NB4 (cell line): ENCODE results near the gene GSKIP.

Source experiments
- DNase-seq: peaks from one replicate; pipeline ENCODE4 v3.0.0; 2010; ENCODE audit warnings: low read depth
- H3K4me3 ChIP-seq: one replicate; pipeline ENCODE4 v1.5.1; 2011; ENCODE audit warnings: mild to moderate bottlenecking, low read depth, low read length, moderate library complexity
- MYC ChIP-seq: IDR thresholded peaks from 2 replicates; pipeline ENCODE4 v1.6.1; 2011; ENCODE audit warnings: low read depth, low read length
- POLR2A ChIP-seq: IDR thresholded peaks from 2 replicates; pipeline ENCODE4 v1.6.1; 2011; ENCODE audit warnings: mild to moderate bottlenecking; ENCODE audit not compliant: insufficient read length; ENCODE audit errors: extremely low read depth
- TF ChIP-seq, protein P1 (sequence below): IDR thresholded peaks from 2 replicates; pipeline ENCODE4 v1.6.1; 2011; ENCODE audit warnings: low read depth, low read length
- TF ChIP-seq, protein P2 (sequence below): IDR thresholded peaks from one replicate; pipeline ENCODE4 v1.5.1; 2012; ENCODE audit warnings: low read depth, low read length

Gene GSKIP

DNA sequence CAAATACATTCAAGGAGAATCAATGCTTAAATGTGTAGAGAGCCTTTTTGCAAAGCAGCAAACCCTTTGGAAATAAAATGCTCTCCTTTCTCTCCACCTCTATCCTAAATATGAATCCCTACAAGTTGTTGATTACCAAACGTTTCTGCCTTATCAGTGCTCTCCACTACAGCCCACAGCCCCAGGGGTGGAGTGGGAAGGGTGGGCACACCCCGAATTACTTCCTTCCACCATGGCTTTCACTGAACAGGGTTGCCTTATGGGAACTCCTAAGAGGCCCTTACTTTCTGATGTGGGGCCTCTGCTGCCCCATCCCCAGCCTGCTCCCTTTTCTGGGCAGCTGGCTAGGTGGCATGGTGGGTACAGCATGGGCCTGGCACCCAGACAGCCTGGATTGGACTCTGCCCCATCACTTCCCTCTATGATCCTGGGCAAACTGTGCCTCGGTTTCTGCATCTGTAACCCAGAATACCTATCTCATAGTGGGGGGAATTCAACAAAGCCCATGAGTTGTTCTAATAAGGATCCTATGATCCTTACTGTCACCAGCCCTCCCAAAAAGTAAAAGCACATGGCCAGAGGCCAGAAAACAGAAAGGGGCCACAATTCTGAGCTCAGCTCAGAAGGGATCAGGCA lies 44.7 kb downstream of the GSKIP start:
- DNase-seq = no peak
- no peak overlapping the region for H3K4me3 ChIP-seq
- TF ChIP-seq, protein P1, sequence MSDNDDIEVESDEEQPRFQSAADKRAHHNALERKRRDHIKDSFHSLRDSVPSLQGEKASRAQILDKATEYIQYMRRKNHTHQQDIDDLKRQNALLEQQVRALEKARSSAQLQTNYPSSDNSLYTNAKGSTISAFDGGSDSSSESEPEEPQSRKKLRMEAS = no peak
- TF ChIP-seq MYC (no peak), POLR2A (no peak)
- TF ChIP-seq, protein P2, sequence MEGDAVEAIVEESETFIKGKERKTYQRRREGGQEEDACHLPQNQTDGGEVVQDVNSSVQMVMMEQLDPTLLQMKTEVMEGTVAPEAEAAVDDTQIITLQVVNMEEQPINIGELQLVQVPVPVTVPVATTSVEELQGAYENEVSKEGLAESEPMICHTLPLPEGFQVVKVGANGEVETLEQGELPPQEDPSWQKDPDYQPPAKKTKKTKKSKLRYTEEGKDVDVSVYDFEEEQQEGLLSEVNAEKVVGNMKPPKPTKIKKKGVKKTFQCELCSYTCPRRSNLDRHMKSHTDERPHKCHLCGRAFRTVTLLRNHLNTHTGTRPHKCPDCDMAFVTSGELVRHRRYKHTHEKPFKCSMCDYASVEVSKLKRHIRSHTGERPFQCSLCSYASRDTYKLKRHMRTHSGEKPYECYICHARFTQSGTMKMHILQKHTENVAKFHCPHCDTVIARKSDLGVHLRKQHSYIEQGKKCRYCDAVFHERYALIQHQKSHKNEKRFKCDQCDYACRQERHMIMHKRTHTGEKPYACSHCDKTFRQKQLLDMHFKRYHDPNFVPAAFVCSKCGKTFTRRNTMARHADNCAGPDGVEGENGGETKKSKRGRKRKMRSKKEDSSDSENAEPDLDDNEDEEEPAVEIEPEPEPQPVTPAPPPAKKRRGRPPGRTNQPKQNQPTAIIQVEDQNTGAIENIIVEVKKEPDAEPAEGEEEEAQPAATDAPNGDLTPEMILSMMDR = no peak

DNA sequence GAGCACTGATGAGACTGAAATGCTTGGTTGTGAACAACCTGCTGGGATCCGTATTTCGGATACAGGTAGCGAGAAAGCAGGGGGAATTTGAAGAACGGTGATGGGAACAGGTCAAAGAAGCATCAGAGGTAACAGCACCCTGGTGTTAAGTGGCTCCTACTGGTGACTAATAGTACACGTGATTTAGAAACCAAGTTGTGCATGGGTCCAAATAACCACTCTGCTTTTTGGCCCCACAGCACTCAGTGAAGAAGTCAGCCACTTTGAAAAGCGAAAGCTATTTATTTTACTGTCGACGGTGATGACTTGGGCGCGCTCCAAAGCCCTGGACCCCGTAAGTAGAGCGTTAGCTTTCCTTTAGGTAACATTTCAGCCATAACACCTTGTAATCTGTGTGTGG lies 45.3 kb downstream of the GSKIP start:
- no peak for TF ChIP-seq MYC
- TF ChIP-seq, protein P1 = no peak
- no peak for TF ChIP-seq POLR2A
- TF ChIP-seq, protein P2 = no peak
- H3K4me3 ChIP-seq = no peak overlapping the region
- no peak for DNase-seq

DNA sequence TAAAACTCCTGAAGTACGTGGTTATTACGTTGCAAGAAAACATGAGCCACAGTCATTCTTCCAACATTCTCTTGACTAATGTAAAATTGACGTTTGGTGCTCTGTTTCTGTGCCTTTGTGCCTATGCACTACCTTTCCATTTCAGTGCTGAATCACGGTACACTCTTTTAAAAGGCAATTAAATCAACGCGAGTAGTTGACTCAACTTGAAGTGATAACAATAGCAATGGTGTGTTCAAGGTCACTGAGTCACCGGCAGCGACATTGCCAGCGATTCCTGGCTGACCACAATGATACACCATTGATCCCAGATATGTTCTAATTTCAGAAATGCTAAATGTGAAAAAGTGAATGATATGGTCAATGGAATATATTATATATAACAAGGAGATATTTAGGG lies 46.4 kb downstream of the GSKIP start:
- H3K4me3 ChIP-seq = no peak overlapping the region
- DNase-seq = no peak
- TF ChIP-seq, protein P2 = no peak
- TF ChIP-seq MYC (no peak), POLR2A (no peak)
- TF ChIP-seq, protein P1 = no peak

DNA sequence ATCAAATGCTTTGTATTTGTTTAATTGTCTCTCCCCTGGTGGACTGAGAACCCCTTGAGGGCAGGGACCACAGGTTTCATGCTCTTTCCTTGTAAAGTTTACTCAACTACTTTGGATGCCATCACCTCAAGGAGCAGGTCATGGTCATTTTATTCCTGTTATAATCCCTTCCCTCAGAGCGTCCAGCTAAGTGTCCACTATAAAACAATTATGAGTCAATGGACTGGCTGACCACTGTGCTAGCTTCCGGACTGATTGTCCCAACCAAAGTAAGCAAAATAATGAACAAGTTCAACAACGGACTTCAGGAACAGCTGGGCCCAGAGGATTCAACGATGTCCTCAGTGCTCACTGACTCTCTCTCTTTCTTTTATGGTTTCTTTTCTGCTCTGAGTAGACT lies 46.8 kb downstream of the GSKIP start:
- no peak overlapping the region for H3K4me3 ChIP-seq
- TF ChIP-seq POLR2A = no peak
- no peak for DNase-seq

DNA sequence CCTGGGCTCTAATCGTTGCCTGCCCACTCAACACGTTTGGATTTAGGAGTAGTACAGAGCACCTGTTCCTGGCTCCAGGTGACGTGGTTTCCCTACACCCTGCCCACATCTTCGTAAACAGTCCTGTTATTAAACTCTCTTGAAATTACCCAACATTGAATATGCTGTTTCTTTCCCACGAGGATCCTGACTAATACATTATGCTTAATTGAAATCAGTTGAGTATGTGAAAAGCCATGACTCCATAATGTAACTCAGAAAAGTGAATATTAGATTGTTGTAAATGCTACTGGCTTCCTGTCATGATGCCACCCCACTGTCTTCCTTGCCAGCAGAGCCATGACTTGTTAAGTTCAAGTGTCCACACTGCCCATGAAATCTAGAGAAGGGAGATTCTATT lies 50.2 kb downstream of the GSKIP start:
- DNase-seq = no peak
- H3K4me3 ChIP-seq = no peak overlapping the region
- no peak for TF ChIP-seq POLR2A
- TF ChIP-seq, protein P2 = no peak
- TF ChIP-seq, protein P1 = no peak
- no peak for TF ChIP-seq MYC

DNA sequence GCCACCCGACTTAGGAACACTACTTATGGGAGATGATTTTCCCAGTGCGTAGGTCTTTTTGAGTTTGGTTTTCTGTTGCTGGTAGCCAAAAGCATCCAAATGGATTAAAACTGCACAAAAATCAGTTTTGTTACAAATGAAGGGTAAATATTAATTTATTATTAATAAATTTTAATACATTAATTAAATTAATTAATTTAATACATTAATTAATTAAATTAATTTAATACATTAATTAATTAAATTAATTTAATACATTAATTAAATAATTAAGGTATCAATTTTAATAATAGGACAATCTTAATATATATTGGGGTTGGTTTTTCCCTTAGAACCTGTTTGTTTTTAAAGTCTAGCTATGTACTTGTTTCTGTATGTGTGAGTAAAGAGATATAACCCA lies 52.2 kb downstream of the GSKIP start:
- DNase-seq = no peak
- no peak overlapping the region for H3K4me3 ChIP-seq
- TF ChIP-seq, protein P2 = no peak
- no peak for TF ChIP-seq MYC
- no peak for TF ChIP-seq POLR2A
- TF ChIP-seq, protein P1 = no peak
